ENCODE measurements around the gene FREM1. TPM values are rescaled to one million over a fixed set of nuclear protein-coding genes. Genes with fewer than 3 reads are reported as not detected.

Gene FREM1
- total RNA-seq, 2 experiments from 2014 or later = not detected

- no peak for TF ChIP-seq EZH2phosphoT487 (IDR thresholded peaks at IDR 0.05; ENCODE audit: borderline replicate concordance, low read depth, low read length)
- no peak for TF ChIP-seq CTCF (conservative IDR thresholded peaks at IDR 0.05; ENCODE audit: low read length)
- H3K36me3 ChIP-seq (ENCODE audit: insufficient read depth, low read length) = no peaks in the 10 kb centered on the region
- H3K4me2 ChIP-seq (ENCODE audit: low read length) = no peak overlapping the region
- H3K9me2 ChIP-seq (ENCODE audit: insufficient read depth, low read length) = no peaks in the 10 kb centered on the region
- ChIA-PET POLR2A (no interaction called here), CTCF (ENCODE audit: unreplicated experiment) (no interaction called here)
- no peaks in the 10 kb centered on the region for H3K9me3 ChIP-seq (ENCODE audit: low read length)
- no peak overlapping the region for H3K27ac ChIP-seq (ENCODE audit: low read depth, low read length, poor library complexity, severe bottlenecking)
- no peaks in the 10 kb centered on the region for H3K4me1 ChIP-seq (ENCODE audit: insufficient read depth, low read length, poor library complexity, severe bottlenecking)
- no peaks in the 10 kb centered on the region for H3K79me2 ChIP-seq (ENCODE audit: insufficient read depth, low read depth, low read length)
- no peaks in the 10 kb centered on the region for H4K20me1 ChIP-seq (ENCODE audit: insufficient read depth, low read length)
- no peak overlapping the region for H2AFZ ChIP-seq (ENCODE audit: low read length)
- no peak overlapping the region for H3K4me3 ChIP-seq (ENCODE audit: low read depth, low read length, poor library complexity, severe bottlenecking)
- intact Hi-C loops (cut with micrococcal nuclease; ENCODE audit: unreplicated experiment) = no loop called here
- BruUV-seq (replicated peaks) = no TSS peak
- DNase-seq (ENCODE audit: low spot score) = no peak
Observed at GRCh38 chr9:14906000-14906399, 4.2 kb downstream of the FREM1 start.

- no peak overlapping the region for H3K4me2 ChIP-seq (ENCODE audit: low read length)
- no peaks in the 10 kb centered on the region for H3K79me2 ChIP-seq (ENCODE audit: insufficient read depth, low read depth, low read length)
- H4K20me1 ChIP-seq (ENCODE audit: insufficient read depth, low read length) = no peaks in the 10 kb centered on the region
- no peak overlapping the region for H3K27ac ChIP-seq (ENCODE audit: low read depth, low read length, poor library complexity, severe bottlenecking)
- no peak for TF ChIP-seq CTCF (conservative IDR thresholded peaks at IDR 0.05; ENCODE audit: low read length)
- TF ChIP-seq EZH2phosphoT487 (IDR thresholded peaks at IDR 0.05; ENCODE audit: borderline replicate concordance, low read depth, low read length) = no peak
- H3K4me1 ChIP-seq (ENCODE audit: insufficient read depth, low read length, poor library complexity, severe bottlenecking) = no peaks in the 10 kb centered on the region
- H3K9me2 ChIP-seq (ENCODE audit: insufficient read depth, low read length) = no peaks in the 10 kb centered on the region
- H3K36me3 ChIP-seq (ENCODE audit: insufficient read depth, low read length) = no peaks in the 10 kb centered on the region
- ChIA-PET POLR2A (interaction anchor here (0.6 to 0.7 kb wide), 2 partner anchors 16 to 31 kb away, joined by 3 read pairs; no protein-coding TSS in a partner anchor), CTCF (ENCODE audit: unreplicated experiment) (no interaction called here)
- intact Hi-C loops (cut with micrococcal nuclease; ENCODE audit: unreplicated experiment) = no loop called here
- H3K4me3 ChIP-seq (ENCODE audit: low read depth, low read length, poor library complexity, severe bottlenecking) = no peak overlapping the region
- no TSS peak for BruUV-seq (replicated peaks)
- H3K9me3 ChIP-seq (ENCODE audit: low read length) = no peaks in the 10 kb centered on the region
- H2AFZ ChIP-seq (ENCODE audit: low read length) = no peak overlapping the region
- no peak for DNase-seq (ENCODE audit: low spot score)
Observed at GRCh38 chr9:14903040-14903439, 7.2 kb downstream of the FREM1 start.

- H3K79me2 ChIP-seq (ENCODE audit: insufficient read depth, low read depth, low read length) = no peaks in the 10 kb centered on the region
- no peak overlapping the region for H3K4me2 ChIP-seq (ENCODE audit: low read length)
- H3K9me2 ChIP-seq (ENCODE audit: insufficient read depth, low read length) = no peaks in the 10 kb centered on the region
- BruUV-seq (replicated peaks) = no TSS peak
- H4K20me1 ChIP-seq (ENCODE audit: insufficient read depth, low read length) = no peaks in the 10 kb centered on the region
- TF ChIP-seq CTCF (conservative IDR thresholded peaks at IDR 0.05; ENCODE audit: low read length) = no peak
- TF ChIP-seq EZH2phosphoT487 (IDR thresholded peaks at IDR 0.05; ENCODE audit: borderline replicate concordance, low read depth, low read length) = no peak
- no peaks in the 10 kb centered on the region for H3K9me3 ChIP-seq (ENCODE audit: low read length)
- ChIA-PET POLR2A (interaction anchor here (0.6 kb wide), 1 partner anchor 16 kb away, joined by 3 read pairs; no protein-coding TSS in a partner anchor), CTCF (ENCODE audit: unreplicated experiment) (no interaction called here)
- DNase-seq (ENCODE audit: low spot score) = no peak
- no peak overlapping the region for H3K4me3 ChIP-seq (ENCODE audit: low read depth, low read length, poor library complexity, severe bottlenecking)
- no peak overlapping the region for H2AFZ ChIP-seq (ENCODE audit: low read length)
- no peaks in the 10 kb centered on the region for H3K36me3 ChIP-seq (ENCODE audit: insufficient read depth, low read length)
- no peaks in the 10 kb centered on the region for H3K4me1 ChIP-seq (ENCODE audit: insufficient read depth, low read length, poor library complexity, severe bottlenecking)
- intact Hi-C loops (cut with micrococcal nuclease; ENCODE audit: unreplicated experiment) = no loop called here
- H3K27ac ChIP-seq (ENCODE audit: low read depth, low read length, poor library complexity, severe bottlenecking) = no peak overlapping the region
Observed at GRCh38 chr9:14902561-14902960, 7.7 kb downstream of the FREM1 start.

All from OCI-LY7 (cell line).